HG03280 (cell line): ENCODE data around the gene SMOC1.

Experiments used
- ATAC-seq: cut with Tn5 transposase; IDR thresholded peaks from one replicate; pipeline ENCODE4 v1.9.1; 2021; ENCODE audit warnings: mild to moderate bottlenecking, moderate library complexity; ENCODE audit not compliant: unreplicated experiment

Gene SMOC1

GRCh38 chr14:70004791-70005190, 125.6 kb downstream of the SMOC1 start:
- no peak for ATAC-seq

DNA sequence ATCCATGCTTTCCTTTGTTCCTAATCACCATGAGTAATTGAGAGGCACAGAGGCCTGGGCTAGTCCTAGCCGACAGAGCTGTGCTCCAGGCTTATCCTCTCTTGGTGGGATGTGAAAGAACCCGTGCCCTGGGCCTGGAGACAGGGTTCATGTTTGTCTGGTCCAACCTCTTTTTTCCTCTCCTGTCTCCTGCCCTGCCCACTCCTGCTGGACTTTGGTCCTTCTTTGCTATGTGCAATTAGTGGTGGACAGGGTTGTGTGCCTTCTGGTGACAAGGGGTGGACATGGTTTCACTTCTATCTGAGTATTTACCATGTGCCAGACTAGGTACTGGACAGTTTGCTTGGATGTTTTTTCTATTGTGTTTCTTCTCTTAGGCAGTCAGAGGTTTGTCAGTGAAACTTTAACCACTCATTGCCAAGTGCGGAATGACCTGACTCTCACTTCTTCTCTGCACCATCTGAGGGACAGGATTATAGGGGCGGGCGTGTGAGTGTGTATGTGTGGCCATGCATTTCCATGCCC, 126.1 kb downstream of the SMOC1 start:
- no peak for ATAC-seq

DNA sequence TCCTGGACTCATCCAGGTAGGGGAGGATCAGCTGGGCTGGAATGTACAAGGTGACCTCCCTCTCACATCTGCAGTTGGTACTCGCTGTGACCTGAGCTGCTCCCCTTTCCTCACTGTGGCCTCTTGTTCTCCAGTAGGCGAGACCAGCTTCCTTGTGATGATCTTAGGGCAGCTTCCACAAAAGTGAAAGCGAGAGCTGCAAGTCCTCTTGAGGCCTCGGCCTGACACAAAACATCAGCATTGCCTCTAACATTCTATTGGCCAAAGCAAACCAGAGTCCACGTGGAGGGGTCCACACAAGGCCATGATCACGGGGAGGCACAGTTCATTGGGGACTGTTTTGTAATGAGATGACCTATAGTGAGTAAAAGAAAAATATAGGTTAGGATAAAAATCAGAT, 127.5 kb downstream of the SMOC1 start:
- ATAC-seq = no peak

- no peak for ATAC-seq
Measured at GRCh38 chr14:70008284-70009262, 129.4 kb downstream of the SMOC1 start.

DNA sequence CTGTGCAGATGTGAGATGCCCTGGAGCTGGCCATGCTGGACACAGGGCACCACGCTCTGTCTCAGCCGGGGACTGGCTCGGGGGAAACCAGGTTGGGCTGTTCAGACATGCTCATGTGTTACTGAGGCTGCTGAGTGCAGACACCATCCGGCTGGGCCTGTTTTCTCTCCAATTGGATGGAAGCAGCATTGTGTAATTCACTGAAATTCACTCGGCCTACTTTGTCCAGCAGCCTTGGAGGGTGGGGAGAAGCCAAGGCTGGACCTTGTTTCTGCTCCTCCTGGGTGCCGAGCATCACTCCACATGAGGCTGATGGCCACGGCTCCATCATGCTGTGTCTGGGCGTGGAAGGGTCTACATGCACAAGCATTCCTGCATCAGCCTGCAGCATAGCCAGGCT, 130.7 kb downstream of the SMOC1 start:
- ATAC-seq = no peak

DNA sequence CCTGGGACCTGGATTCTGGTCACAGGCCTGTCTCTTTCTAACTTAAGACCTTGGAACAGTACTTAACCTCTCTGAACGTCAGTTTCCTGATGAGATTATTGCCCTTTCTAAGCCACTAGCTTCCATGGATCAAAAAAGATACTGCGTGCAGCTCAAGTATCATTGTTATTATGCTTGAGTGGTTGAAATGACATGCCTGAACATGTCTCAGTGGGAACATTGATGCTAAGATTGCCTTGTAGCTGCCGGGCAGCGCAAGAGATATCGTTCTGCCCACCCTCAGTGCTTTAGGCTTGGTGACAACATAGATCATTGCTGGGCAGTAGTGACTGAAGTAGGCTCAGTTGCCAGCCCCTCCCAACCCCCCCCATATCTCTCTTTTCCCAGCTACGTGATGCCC, 131.9 kb downstream of the SMOC1 start:
- no peak for ATAC-seq

- no peak for ATAC-seq
Measured at GRCh38 chr14:70011708-70012107, 132.5 kb downstream of the SMOC1 start.

- ATAC-seq = no peak
Measured at GRCh38 chr14:70013271-70013873, 134.2 kb downstream of the SMOC1 start.

GRCh38 chr14:70014406-70015095, 135.3 kb downstream of the SMOC1 start:
- ATAC-seq = no peak

GRCh38 chr14:70018230-70018629, 139.0 kb downstream of the SMOC1 start:
- ATAC-seq = no peak

- ATAC-seq = no peak
Measured at GRCh38 chr14:70018713-70019211, 139.5 kb downstream of the SMOC1 start.

DNA sequence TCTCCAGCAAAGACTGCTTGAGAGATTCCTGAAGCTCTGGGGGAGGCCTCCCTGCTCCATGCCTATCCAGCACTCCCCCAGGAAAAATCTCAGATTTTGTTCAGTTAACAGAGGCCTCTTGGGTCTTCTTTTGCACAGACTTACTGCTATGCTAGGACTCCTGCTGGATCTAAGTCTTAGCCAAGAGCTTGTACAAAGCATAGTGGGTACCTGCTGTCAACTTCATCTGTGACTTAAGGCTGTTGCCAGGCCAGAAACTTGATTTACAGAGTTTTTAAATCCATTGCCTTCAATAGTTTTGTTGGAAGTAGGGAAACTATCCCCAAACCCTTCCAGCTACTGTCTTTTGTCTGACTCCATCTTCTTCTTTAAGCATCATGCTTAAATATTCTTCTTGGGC, 140.5 kb downstream of the SMOC1 start:
- no peak for ATAC-seq

- ATAC-seq = no peak
Measured at GRCh38 chr14:70020352-70021170, 141.3 kb downstream of the SMOC1 start.

DNA sequence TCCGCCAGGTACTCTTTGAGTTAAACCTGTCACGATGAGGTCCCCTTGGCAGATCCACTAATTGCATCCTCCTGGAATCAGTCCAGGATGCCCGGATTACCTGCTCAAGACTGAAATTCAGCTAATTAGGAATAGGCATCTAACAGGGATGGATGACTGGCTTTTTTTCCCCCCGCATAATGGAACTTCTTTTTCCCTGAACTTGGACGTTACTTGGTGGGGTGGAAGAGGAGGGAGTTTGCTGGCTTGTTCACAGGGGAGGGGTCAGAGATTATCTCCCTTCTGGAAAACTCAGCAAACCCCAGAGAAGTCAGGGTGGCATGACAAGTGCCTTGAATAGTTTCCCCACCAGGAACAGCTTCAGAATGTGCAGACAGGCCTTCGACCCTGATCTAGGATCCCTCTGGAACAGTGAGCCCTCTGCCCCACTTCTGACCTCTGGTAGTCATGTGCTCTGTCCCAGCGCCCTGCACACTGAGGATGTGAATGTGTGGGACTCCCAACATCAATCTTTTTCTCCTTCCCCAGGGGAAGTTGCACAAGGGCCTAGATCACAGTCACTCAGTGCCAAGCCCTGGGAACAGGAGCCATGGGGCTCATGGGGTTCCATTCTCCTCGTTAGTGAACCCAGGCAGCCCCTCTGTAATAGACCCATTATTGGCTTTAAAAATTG, 142.5 kb downstream of the SMOC1 start:
- no peak for ATAC-seq

GRCh38 chr14:70022771-70023445, 143.7 kb downstream of the SMOC1 start:
- no peak for ATAC-seq

- no peak for ATAC-seq
Measured at GRCh38 chr14:70023871-70024270, 144.7 kb downstream of the SMOC1 start.

DNA sequence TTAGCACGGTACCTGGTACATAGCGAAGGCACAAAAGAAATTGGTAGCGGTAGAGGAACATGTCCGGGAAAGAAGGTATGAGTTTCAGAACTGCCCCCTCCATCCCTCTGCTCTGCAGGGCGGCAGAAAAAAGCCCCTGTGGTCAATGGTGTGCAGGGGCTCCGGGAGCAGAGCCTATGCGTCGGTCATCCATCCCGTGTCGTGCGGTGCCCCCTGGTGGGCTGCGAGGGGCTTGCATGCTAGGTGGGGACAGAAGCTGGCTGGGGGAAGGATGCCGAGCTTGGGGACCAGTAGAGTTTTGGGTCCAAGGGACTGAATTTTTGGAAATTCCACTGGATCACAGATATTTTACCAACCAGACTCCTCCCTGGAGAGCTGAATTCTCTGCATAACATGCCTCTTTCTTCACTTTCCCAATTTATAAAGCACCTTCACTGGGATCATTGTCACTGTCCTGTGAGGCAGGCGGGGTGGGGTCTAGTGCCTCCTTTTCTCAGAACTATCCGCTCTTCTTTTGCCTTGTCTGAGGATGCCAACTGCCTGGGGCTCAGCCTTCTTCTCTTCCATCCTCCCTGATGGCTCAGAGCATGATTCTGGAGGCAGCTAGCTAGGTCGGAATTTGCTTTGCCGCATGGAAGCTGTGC, 148.7 kb downstream of the SMOC1 start:
- peak; percentile 66 for ATAC-seq

DNA sequence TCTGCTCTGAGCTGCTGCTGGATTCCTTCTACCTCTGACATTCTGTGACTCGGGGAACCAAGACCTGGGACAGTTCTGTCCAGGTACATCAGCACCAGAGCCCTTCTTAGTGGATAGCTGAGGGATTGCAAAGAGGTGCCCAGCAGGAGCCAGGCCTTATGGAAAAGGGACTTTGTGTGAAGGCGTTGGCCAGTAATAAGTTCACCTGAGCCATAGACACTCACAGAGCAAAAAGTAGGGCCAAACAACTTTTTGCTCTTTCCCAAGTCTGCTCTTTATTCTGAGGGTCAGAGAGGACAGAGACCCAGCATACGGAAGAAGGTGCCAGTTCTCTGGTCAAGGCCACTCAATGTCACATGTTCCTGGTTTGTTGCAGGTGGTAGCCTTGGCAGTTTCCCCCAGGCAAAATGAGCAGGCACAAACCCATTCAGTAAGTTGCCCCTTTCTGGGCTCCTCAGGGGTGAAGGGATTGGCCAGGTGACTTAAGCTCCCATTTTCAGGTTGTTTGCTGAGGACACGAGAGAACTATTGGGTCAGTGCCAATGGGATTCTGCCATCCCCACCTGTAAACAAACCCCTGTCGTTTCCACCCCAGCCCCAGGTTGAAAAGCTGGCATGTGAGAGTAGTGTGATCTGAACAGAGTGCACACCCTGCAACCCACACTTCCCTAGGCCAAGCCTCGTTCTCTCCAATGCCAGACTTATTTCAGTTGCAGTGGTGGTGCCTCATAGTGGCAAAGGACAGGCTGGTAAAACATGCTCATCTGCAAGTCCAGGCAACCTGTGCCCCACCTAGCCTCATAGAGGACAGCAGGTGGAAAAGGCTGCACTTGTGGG, 150.3 kb downstream of the SMOC1 start:
- ATAC-seq = no peak
